Eye (tissue), 1 donor: ENCODE data around the gene MMADHC.
A peak's percentile ranks its signal among the peaks of the same experiment; 100 is the strongest.
"Not testable (repeated sequence)": the region's sequence is repeated elsewhere in the genome, so short reads cannot be mapped to it uniquely, and the experiment has no call there.

Source experiments
- DNase-seq: peaks from one replicate; pipeline ENCODE4 v3.0.0-alpha.2; 2015

MMADHC gene

GRCh38 chr2:149594411-149594810 lies 6.8 kb upstream of the MMADHC start:
- DNase-seq: no peak

DNA sequence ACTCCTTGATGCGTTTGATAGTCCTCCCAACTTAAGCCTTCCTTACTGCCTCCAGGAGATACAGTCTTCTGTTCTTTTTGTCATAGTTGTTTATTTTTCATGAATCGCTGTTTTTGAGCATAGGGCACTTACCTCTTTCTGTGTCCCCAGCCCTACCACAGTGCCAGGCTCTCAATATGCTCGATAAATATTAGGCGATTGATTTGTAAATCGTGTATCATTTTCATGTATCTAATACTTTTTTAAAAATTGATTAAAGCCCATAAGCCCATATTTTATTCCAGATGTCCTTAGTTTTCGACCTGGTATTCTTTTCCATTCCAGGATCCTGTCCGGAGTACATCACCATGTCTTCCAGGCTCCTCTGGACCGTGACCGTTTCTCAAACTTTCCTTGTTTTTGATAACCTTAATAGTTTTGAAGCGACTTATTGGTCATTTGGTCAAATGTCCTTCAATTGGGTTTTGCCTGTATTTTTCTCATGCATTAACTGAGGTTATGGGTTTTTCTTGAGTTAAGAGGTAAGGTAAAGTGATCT lies 444 bp upstream of the MMADHC start:
- DNase-seq: no peak

DNA sequence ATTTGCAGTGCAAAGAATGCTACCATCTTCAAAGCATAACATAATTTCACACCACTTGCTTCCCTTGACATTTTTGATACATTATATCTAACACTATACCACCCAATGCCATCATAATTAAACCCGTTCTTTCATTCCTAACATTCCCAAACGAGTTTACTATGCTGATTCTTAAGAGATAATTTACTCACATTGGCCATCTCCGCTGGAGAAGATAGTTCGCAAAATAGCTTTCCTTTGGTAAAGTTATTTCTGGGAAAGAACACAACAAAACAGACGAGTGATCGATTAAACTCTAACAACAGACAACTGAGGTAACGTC lies 716 bp downstream of the MMADHC start:
- no peak for DNase-seq

- peak; percentile 14 for DNase-seq
Observed at GRCh38 chr2:149586063-149586462, 1.5 kb downstream of the MMADHC start.

- no peak for DNase-seq
Observed at GRCh38 chr2:149585166-149585885, 2.2 kb downstream of the MMADHC start.

DNA sequence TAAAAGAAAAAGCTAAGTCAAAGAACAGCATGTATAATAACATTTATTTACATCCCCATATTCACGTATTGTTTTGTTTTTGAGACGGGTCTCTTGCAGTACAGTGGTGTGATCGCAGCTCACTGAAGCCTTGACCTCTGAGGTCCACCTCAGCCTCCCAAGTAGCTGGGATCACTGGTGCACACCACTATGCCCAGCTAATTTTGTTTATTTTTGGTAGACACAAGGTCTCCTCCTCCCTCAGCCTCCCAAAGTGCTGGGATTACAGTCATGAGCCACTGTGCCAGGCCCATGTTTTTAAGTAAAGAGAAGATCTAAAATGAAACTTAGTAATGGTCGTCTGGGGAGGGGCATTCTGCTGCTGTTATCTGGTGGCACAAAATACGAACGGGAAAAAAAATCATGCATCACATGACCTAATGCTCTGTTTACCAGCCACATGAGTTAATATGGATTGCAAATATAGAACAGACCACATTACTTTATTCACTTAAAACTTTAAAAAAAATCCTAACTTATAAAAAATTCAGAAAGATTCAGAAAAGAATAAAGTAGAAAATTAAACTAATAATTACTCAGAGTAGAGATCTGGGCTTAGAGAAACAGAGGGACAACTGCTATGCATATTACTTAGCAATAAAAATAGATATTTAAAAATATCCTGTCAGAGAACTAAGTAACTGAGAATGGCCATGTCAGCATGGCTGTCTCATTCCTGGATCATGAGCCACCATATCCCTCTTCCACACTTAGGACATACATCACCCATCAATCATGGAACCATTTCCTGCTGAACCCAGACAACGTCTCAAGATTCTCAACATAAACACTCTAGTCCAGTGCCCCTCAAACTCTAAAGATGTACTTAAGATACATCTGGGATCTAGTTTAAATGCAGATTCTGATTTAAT lies 7.3 kb downstream of the MMADHC start:
- DNase-seq: no peak

DNA sequence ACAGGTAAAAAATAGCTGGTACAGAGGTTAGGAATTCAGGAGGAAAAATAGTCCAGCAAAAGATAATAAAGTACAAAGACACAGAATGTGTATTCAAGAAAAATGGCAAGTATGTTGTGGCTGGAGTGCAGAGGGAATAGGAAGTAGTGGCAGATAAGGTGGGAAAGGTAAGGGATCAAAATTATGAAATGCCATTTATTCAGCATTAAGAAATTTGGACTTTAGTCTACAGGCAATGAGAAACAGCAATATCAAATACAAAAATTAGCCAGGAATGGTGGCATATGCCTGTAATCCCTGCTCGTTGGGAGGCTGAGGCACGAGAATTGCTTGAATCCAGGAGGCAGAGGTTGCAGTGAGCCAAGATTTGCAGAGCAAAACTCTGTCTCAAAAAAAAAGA lies 10.3 kb downstream of the MMADHC start:
- DNase-seq: no peak

GRCh38 chr2:149575752-149576151 lies 11.8 kb downstream of the MMADHC start:
- no peak for DNase-seq

GRCh38 chr2:149575277-149575676 lies 12.3 kb downstream of the MMADHC start:
- no peak for DNase-seq

- DNase-seq: peak; percentile 39
Observed at GRCh38 chr2:149573760-149574159, 13.8 kb downstream of the MMADHC start.

GRCh38 chr2:149572102-149572953 lies 15.2 kb downstream of the MMADHC start:
- DNase-seq: no peak

DNA sequence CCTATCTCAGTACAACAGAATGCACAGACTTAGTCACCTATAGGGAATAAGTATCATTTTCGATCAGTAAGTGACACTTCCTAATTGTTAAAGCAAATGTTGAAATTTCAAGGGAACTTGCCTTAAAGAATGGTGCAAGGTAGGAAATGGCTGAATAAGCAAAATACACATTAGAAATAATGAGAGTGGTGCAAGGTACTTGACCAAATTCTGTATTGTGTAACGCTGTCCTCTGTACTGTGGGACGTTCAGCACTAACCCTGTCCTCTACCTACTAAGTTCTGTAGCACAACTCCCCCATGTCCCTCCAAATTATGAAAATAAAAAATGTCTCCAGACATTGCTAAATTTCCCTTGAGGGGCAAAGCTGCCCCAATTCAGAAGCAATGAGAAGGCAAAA lies 19.4 kb downstream of the MMADHC start:
- no peak for DNase-seq

GRCh38 chr2:149566652-149567051 lies 20.9 kb downstream of the MMADHC start:
- no peak for DNase-seq

GRCh38 chr2:149565625-149566024 lies 21.9 kb downstream of the MMADHC start:
- not testable (repeated sequence) for DNase-seq

DNA sequence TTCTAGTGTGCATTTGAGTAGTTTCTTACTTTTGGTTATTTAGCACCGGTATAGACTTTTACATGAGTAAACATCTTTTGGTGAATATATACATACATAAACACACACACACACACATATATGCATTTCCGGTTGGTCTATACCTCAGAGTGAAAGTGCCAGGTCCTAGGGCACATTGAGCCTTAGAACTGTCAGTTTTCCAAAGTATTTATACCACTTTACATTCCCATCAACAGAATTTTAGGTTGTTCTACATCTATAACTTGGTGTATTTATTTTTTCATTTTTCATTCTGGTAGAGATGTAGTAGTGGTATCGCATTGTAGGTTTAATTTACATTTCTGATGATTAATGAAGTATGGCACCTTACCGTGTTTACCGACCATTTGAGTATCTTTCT lies 22.6 kb downstream of the MMADHC start:
- DNase-seq: no peak

- DNase-seq: no peak
Observed at GRCh38 chr2:149564097-149564496, 23.5 kb downstream of the MMADHC start.

DNA sequence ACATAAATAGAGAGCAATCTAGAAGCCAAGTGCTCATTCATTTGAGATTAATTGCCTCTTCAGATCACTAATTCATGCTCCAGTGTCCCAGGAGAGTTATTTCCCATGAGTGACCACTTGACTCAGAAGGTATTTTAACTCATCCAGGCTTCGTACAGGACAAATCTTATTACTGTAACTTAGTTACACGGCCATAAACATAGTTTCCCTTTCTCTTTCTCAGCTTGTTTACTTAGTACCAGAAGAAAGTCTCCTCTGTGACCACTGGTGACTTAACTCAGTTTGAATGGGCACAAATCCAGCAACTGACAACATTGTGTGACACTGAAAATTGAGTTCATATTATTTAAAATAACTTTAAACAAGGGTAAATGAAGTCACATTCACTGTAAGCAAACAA lies 25.3 kb downstream of the MMADHC start:
- no peak for DNase-seq

DNA sequence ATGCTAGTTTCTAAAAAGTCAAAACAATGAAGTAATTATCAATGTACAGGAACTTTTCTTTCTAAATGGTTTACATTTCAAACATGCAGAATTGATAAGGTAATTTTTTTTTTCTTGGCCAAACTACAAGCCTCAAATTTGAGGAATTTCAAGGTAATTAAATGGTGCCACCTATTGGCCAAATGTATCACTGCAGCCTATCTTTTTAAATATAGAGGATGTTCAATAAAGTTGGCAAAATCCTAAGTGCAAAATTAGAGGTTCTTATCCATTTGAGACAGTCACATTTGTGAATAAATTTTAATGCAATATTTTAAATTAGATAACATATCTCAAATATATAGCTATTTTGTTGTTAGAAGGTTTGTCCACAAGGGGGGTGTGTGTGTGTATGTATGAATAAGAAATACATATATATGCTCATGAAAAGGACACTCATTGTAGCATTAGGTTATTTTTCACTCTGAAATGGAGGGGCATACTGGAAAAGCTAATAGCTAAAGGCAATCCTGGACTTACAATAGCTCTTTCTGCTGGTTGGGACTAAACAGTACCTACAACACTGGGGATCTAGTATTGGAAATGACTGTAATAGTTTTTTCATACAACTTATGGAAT lies 26.2 kb downstream of the MMADHC start:
- peak; percentile 86 for DNase-seq

DNA sequence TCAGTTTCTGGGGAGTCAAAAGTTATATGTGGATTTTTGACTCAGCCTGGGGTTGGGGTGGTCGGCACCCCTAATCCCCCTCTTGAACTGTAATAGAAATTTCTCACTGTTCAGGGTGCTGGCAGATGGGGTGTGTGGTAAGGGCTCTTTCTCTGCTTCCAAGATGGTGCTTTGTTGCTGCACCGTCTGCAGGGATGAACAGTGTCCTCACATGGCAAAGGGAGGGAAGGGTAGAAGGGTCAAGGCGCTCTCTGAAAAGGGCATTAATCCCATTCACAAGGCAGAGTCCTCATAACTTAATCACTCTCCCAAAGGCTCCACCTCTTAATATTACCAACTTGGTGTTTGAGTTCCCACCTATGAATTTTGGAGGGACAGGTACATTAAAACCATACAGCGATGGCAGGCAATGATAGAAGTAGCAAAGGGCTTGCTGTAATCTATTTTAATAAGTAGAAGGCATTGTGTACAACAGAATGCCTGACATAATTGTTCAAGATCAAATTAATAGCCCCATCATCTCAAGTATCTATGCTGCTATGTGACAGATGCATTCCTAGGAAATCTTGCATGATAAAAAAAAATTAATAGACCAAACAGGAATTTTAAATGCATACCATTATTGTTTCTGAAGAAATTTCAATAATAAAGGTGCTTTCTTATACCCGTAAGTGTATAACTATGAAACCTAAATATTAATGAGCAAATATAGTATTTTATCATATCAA lies 28.1 kb downstream of the MMADHC start:
- DNase-seq: peak; percentile 70

GRCh38 chr2:149556452-149556851 lies 31.1 kb downstream of the MMADHC start:
- DNase-seq: no peak

DNA sequence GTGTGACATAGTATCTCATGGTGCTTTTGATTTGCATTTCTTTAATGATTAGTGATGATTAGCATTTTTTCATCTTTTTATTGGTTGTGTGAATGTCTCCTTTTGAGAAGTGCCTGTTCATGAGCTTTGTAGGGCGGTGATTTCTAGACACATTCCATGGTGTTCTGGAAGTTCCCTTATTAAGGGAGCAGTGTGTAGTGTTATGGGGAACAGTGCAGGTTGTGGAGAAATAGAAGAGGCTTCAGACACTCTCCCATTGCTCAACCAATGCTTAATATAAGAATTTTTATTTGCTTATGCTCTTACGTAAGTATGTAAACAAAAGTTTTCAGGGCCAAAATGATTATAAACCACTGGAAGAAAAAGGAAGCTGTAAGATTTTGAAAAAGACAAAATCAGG lies 34.7 kb downstream of the MMADHC start:
- DNase-seq: no peak

GRCh38 chr2:149552226-149552625 lies 35.3 kb downstream of the MMADHC start:
- DNase-seq: no peak
